ENCODE measurements around the gene ABCD1. TPM values are rescaled to one million over a fixed set of nuclear protein-coding genes. Genes with fewer than 3 reads are reported as not detected.
"Not testable (repeated sequence)": the region's sequence is repeated elsewhere in the genome, so short reads cannot be mapped to it uniquely, and the experiment has no call there.

ABCD1 gene
- total RNA-seq, 1 experiment from 2014 or later, result 3.5 TPM

DNA sequence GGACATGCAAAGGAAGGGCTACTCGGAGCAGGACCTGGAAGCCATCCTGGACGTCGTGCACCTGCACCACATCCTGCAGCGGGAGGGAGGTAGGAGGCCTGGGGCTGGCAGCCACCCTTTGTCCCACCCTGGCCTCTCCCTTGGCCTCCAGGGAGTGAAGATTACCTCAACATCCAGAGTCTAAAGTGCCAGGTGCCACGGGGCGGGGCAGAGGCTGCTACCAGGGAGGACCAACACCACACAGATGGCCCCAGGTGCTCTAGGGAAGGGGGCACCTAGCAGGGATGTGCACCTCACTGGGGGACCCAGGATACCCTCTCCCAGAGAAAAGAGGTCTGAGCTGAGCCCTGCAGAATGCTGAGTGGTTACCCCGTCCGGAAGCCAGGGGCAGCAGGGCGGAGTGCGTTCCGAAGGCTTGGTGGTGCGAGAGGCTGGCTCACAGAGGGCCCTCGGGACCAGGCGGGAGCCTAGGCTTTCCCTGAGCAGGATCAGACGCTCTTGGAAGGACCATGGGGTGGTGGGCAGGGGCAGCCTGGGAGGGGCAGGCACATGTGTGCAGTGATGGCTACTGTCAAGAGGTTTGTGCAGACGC, 16.1 kb downstream of the ABCD1 start:
- DNase-seq (ENCODE audit: unreplicated experiment), result no peak
- Mint-ChIP-seq H3K4me3 (ENCODE audit: unreplicated experiment) (no peak overlapping the region), H3K9me3 (ENCODE audit: unreplicated experiment) (peaks cover 2% of the 10 kb centered on the region), H3K36me3 (ENCODE audit: insufficient read depth, unreplicated experiment) (peaks cover 8% of the 10 kb centered on the region), H3K27me3 (ENCODE audit: insufficient read depth, unreplicated experiment) (peaks cover under 1% of the 10 kb centered on the region), H3K4me1 (ENCODE audit: insufficient read depth, unreplicated experiment) (no peaks in the 10 kb centered on the region), H3K27ac (ENCODE audit: low read depth, unreplicated experiment) (no peak overlapping the region)
- intact Hi-C loops (cut with micrococcal nuclease), result no loop called here
- no peak for TF ChIP-seq CTCF (IDR thresholded peaks at IDR 0.05; ENCODE audit: unreplicated experiment)
- BruUV-seq (replicated peaks), result no TSS peak
- ChIA-PET CTCF (no interaction called here), POLR2A (no interaction called here)

GRCh38 chrX:153741446-153741845, 16.8 kb downstream of the ABCD1 start:
- TF ChIP-seq CTCF (IDR thresholded peaks at IDR 0.05; ENCODE audit: unreplicated experiment), result no peak
- Mint-ChIP-seq H3K9me3 (ENCODE audit: unreplicated experiment) (no peaks in the 10 kb centered on the region), H3K4me3 (ENCODE audit: unreplicated experiment) (no peak overlapping the region), H3K4me1 (ENCODE audit: insufficient read depth, unreplicated experiment) (no peaks in the 10 kb centered on the region), H3K36me3 (ENCODE audit: insufficient read depth, unreplicated experiment) (peaks cover 8% of the 10 kb centered on the region), H3K27me3 (ENCODE audit: insufficient read depth, unreplicated experiment) (peaks cover 8% of the 10 kb centered on the region), H3K27ac (ENCODE audit: low read depth, unreplicated experiment) (no peak overlapping the region)
- intact Hi-C loops (cut with micrococcal nuclease), result no loop called here
- BruUV-seq (replicated peaks), result no TSS peak
- ChIA-PET POLR2A (no interaction called here), CTCF (no interaction called here)
- no peak for DNase-seq (ENCODE audit: unreplicated experiment)

DNA sequence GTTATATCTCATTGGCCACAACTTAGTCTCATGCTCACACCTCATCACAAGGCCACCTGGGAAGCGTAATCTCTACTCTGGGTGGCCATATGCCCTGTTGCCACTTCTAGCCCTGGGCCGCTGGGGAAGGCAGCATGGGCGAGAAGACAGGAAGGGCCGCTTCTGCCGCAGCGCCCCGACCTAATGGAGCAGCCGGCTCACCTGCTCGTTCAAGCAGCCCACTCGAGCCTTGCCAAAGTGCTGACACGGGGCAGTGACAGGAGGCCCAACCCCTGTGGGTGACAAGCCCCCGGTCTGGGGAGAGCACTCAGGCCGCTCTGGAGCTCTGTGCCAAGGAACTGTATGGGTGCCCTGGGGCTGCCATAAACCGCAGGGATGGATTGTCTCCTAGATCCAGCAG, 17.5 kb downstream of the ABCD1 start:
- peaks cover 11% of the 10 kb centered on the region for H3K27me3 Mint-ChIP-seq (ENCODE audit: insufficient read depth, unreplicated experiment)
- intact Hi-C loops (cut with micrococcal nuclease); DNase-seq (ENCODE audit: unreplicated experiment); H3K4me1 Mint-ChIP-seq (ENCODE audit: insufficient read depth, unreplicated experiment); H3K9me3 Mint-ChIP-seq (ENCODE audit: unreplicated experiment); H3K27ac Mint-ChIP-seq (ENCODE audit: low read depth, unreplicated experiment); CTCF ChIA-PET; BruUV-seq (replicated peaks); POLR2A ChIA-PET; H3K36me3 Mint-ChIP-seq (ENCODE audit: insufficient read depth, unreplicated experiment); H3K4me3 Mint-ChIP-seq (ENCODE audit: unreplicated experiment): not testable (repeated sequence)

- H3K27me3 Mint-ChIP-seq (ENCODE audit: insufficient read depth, unreplicated experiment), result peaks cover 11% of the 10 kb centered on the region
- intact Hi-C loops (cut with micrococcal nuclease); H3K4me3 Mint-ChIP-seq (ENCODE audit: unreplicated experiment); CTCF ChIA-PET; DNase-seq (ENCODE audit: unreplicated experiment); H3K4me1 Mint-ChIP-seq (ENCODE audit: insufficient read depth, unreplicated experiment); H3K27ac Mint-ChIP-seq (ENCODE audit: low read depth, unreplicated experiment); POLR2A ChIA-PET; BruUV-seq (replicated peaks); H3K36me3 Mint-ChIP-seq (ENCODE audit: insufficient read depth, unreplicated experiment); H3K9me3 Mint-ChIP-seq (ENCODE audit: unreplicated experiment): not testable (repeated sequence)
These were observed 18.3 kb downstream of the ABCD1 start for GRCh38 chrX:153742796-153743467.

DNA sequence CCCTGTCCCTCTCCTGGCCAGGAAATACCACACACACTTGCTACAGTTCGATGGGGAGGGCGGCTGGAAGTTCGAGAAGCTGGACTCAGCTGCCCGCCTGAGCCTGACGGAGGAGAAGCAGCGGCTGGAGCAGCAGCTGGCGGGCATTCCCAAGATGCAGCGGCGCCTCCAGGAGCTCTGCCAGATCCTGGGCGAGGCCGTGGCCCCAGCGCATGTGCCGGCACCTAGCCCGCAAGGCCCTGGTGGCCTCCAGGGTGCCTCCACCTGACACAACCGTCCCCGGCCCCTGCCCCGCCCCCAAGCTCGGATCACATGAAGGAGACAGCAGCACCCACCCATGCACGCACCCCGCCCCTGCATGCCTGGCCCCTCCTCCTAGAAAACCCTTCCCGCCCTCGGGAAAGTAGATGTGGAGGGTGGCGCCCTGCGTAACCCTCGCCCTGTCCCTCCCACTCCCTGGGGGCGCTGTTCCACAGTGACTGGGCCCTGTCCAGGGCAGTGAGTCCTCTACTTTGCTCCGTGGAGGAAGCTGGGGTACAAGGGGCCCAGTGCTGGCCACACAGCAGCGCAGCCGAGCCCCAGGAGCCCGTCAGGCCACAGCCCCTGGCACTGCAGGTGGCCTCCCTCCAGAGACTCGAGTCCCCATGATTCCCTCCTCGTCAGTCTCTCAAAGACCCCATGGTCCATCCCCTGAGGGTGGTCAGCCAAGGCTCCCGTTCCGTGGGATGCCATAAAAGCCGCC, 19.0 kb downstream of the ABCD1 start:
- DNase-seq (ENCODE audit: unreplicated experiment); intact Hi-C loops (cut with micrococcal nuclease); H3K36me3 Mint-ChIP-seq (ENCODE audit: insufficient read depth, unreplicated experiment); CTCF ChIA-PET; H3K27ac Mint-ChIP-seq (ENCODE audit: low read depth, unreplicated experiment); H3K4me1 Mint-ChIP-seq (ENCODE audit: insufficient read depth, unreplicated experiment); BruUV-seq (replicated peaks); H3K4me3 Mint-ChIP-seq (ENCODE audit: unreplicated experiment); POLR2A ChIA-PET; H3K9me3 Mint-ChIP-seq (ENCODE audit: unreplicated experiment): not testable (repeated sequence)
- peaks cover 13% of the 10 kb centered on the region for H3K27me3 Mint-ChIP-seq (ENCODE audit: insufficient read depth, unreplicated experiment)

All from MCF 10A (cell line).